GM10847 (cell line): Measurements from ENCODE around the gene FNDC8.

Experiments used
- POLR2A ChIP-seq: IDR thresholded peaks from 2 replicates; pipeline ENCODE4 v1.6.1; 2011; ENCODE audit not compliant: insufficient read length; ENCODE audit errors: extremely low read depth

Gene FNDC8

DNA sequence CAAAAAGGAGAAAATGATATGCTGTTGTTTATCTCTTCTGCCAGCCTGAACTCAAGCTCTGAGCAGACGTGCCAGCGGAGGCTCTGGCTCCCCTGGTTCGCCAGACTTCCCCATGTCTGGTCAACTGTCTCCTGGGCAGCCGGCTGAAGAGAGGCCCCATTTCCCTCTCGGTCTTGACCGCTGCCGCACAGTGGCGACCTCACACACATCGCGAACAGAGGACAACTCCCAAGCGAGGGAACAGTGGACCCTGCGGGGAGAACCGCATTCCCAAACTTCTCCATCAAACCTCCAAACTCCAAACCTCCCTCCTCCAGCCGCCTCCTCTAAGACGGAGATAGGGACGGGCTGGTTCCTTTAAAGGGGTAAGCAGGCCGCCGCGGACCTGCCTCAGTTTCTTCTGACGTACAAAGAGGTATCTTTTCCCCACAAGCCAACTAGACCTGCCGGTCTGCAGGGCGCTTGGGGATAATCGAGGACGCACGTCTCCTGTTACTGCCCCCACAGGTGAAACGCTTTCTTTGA lies 33.0 kb upstream of the FNDC8 start:
- no peak for TF ChIP-seq POLR2A

- peak; percentile 35 for TF ChIP-seq POLR2A
Observed at GRCh38 chr17:35088881-35089585, 32.4 kb upstream of the FNDC8 start.

- no peak for TF ChIP-seq POLR2A
Observed at GRCh38 chr17:35089586-35090296, 31.7 kb upstream of the FNDC8 start.

GRCh38 chr17:35094902-35095301 lies 26.5 kb upstream of the FNDC8 start:
- no peak for TF ChIP-seq POLR2A

DNA sequence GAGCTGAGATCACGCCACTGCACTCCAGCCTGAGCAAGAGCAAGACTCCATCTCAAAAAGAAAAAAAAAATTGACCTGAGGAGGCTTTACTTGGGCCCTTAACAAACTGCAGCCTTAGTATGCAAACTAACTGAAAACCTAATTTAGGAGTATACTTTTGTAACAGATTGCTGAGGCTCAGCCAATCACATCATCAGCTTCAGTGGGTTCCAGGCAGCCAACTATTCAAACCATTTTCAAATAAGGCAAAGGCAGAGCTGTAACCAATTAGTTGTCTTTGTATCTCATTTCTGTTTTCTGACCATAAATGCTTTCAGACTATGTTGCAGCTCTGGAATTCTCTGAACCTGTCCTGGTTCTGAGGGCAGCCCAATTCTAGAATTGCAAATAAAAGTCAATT lies 25.7 kb upstream of the FNDC8 start:
- no peak for TF ChIP-seq POLR2A

GRCh38 chr17:35097776-35098175 lies 23.6 kb upstream of the FNDC8 start:
- TF ChIP-seq POLR2A, result no peak

DNA sequence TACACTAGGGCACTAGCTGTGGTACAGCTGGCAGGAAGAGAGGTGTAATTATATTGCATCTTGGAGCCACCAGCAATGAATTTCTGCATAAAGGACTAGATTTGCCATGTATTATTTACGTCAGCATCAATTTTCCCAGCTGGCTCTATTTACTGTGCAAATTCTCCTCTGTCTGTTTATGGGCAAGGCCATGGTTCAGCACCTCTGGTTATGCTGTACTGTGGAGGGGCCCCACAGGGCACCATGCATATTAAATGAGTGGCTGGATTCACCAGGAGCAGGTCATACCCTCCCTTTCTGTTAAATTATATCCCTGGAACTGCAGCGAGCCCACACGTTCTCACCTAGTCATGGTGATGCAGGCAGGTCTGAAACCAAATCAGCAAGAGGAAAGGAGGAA lies 21.5 kb upstream of the FNDC8 start:
- no peak for TF ChIP-seq POLR2A

GRCh38 chr17:35101036-35101435 lies 20.4 kb upstream of the FNDC8 start:
- no peak for TF ChIP-seq POLR2A

DNA sequence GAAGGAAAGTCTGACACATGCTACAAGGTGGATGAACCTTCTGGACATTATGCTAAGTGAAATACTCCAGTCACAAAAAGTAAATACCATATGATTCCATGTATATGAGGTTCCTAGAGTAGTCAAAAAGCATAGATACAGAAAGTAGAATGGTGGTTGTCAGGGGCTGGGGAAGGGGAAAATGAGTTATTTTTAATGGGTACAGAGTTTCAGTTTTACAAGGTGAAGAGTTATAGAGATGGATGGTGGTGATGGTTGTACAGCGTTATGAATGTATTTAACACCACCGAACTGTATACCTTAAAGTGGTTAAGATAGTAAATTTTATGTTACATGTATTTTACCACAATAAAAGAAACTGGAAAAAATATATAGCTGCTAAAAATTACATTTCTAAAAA lies 19.7 kb upstream of the FNDC8 start:
- no peak for TF ChIP-seq POLR2A

- no peak for TF ChIP-seq POLR2A
Observed at GRCh38 chr17:35103271-35103670, 18.1 kb upstream of the FNDC8 start.

- TF ChIP-seq POLR2A, result no peak
Observed at GRCh38 chr17:35104844-35105450, 16.5 kb upstream of the FNDC8 start.

DNA sequence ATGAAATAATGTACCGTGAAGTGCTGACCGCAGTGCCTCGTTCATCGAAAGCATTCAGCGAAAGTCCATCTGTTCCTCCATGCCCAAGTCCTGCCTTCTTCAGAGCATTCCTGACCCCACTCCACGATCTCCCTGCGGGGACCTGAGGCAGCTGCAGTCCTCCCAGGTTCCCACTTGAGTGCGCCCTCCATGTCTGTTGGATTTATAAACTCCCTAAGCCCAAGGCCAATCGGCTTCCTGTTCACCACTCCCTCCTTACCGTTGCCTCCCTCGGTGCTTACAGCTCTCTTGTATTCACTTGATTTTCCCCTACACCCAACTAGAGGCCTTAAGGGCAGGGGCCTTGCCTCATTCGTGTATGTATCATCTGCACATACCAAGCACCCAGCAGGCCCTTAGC lies 4.6 kb upstream of the FNDC8 start:
- no peak for TF ChIP-seq POLR2A

- TF ChIP-seq POLR2A, result no peak
Observed at GRCh38 chr17:35117984-35118383, 3.4 kb upstream of the FNDC8 start.

GRCh38 chr17:35119370-35120165 lies 1.8 kb upstream of the FNDC8 start, which contains the start of gene RAD51D:
Gene RAD51D (minus strand): TSS chr17:35119860. CDS start chr17:35119613, 247 bp downstream.
- peak; percentile 49 for TF ChIP-seq POLR2A
